Neural cell (in vitro differentiated cells): ENCODE measurements around the gene DNAL1.

Experiments
- CTCF ChIP-seq: fragments of 450-650 bp; IDR thresholded peaks from 2 replicates; pipeline ENCODE4 v1.5.1; 2014; ENCODE audit warnings: antibody characterized with exemption, mild to moderate bottlenecking, moderate library complexity; ENCODE audit not compliant: poor library complexity, severe bottlenecking
- EP300 ChIP-seq: fragments of 450-650 bp; conservative IDR thresholded peaks from 2 replicates; pipeline ENCODE4 v1.6.1; 2014; ENCODE audit warnings: antibody characterized with exemption, mild to moderate bottlenecking, moderate library complexity; ENCODE audit not compliant: poor library complexity, severe bottlenecking
- POLR2AphosphoS5 ChIP-seq: IDR thresholded peaks from 2 replicates; pipeline ENCODE4 v1.6.1; 2012
- RAD21 ChIP-seq: fragments of 450-650 bp; conservative IDR thresholded peaks from 2 replicates; pipeline ENCODE4 v1.6.1; 2014; ENCODE audit warnings: antibody characterized with exemption, mild to moderate bottlenecking, moderate library complexity

GRCh38 chr14:73718418-73719251 lies 73.8 kb downstream of the DNAL1 start:
- peak; percentile 90 for TF ChIP-seq POLR2AphosphoS5
- TF ChIP-seq CTCF, result no peak
- TF ChIP-seq RAD21, result no peak
- TF ChIP-seq EP300, result peak; percentile 88
